Muscle layer of duodenum (tissue), 2 donors: ENCODE measurements around the gene HCLS1.

Source experiments
- H3K27ac ChIP-seq: one replicate; pipeline ENCODE4 v1.7.0; 2013; ENCODE audit warnings: mild to moderate bottlenecking, low read length
- H3K27me3 ChIP-seq: one replicate; pipeline ENCODE4 v1.7.0; 2013; ENCODE audit warnings: low read depth, mild to moderate bottlenecking, control low read depth, low read length
- H3K36me3 ChIP-seq, 2 donors: one replicate each; pipeline ENCODE4 v1.7.0; 2013; ENCODE audit warnings: low read length in 2 of 2, control low read depth in 1 of 2, mild to moderate bottlenecking in 1 of 2; ENCODE audit not compliant: insufficient read depth in 2 of 2, control insufficient read depth in 1 of 2
- H3K4me1 ChIP-seq, 2 donors: one replicate each; pipeline ENCODE4 v1.7.0; 2013; ENCODE audit warnings: low read length in 2 of 2, mild to moderate bottlenecking in 2 of 2, control low read depth in 1 of 2, moderate library complexity in 1 of 2; ENCODE audit not compliant: insufficient read depth in 2 of 2, control insufficient read depth in 1 of 2
- H3K4me3 ChIP-seq, 2 donors: one replicate each; pipeline ENCODE4 v1.7.0; 2013; ENCODE audit warnings: low read length in 2 of 2, low read depth in 1 of 2, mild to moderate bottlenecking in 1 of 2
- H3K9me3 ChIP-seq, 2 donors: one replicate each; pipeline ENCODE4 v1.7.0; 2013; ENCODE audit warnings: low read length in 2 of 2, control low read depth in 1 of 2, mild to moderate bottlenecking in 1 of 2; ENCODE audit not compliant: control insufficient read depth in 1 of 2
- donor health status: healthy.

Gene HCLS1

GRCh38 chr3:121654493-121655385 is 6.0 kb downstream of the HCLS1 start:
- Histone ChIP-seq H3K27me3 (no peaks in the 10 kb centered on the region), H3K9me3 (no peaks in the 10 kb centered on the region), H3K4me3 (no peak overlapping the region), H3K4me1 (peaks cover 0 to 8% of the 10 kb centered on the region in 2 donors), H3K36me3 (peaks cover 0 to 8% of the 10 kb centered on the region in 2 donors), H3K27ac (no peak overlapping the region)

GRCh38 chr3:121651684-121652083 is 9.0 kb downstream of the HCLS1 start:
- peaks cover 0 to 7% of the 10 kb centered on the region in 2 donors for H3K4me1 ChIP-seq
- H3K27ac ChIP-seq: no peak overlapping the region
- no peaks in the 10 kb centered on the region for H3K27me3 ChIP-seq
- no peaks in the 10 kb centered on the region for H3K9me3 ChIP-seq
- H3K36me3 ChIP-seq: peaks cover 0 to 6% of the 10 kb centered on the region in 2 donors
- no peak overlapping the region for H3K4me3 ChIP-seq

GRCh38 chr3:121649645-121650044 is 11.1 kb downstream of the HCLS1 start:
- no peaks in the 10 kb centered on the region for H3K9me3 ChIP-seq
- no peaks in the 10 kb centered on the region for H3K36me3 ChIP-seq
- no peaks in the 10 kb centered on the region for H3K27me3 ChIP-seq
- no peak overlapping the region for H3K27ac ChIP-seq
- no peak overlapping the region for H3K4me3 ChIP-seq
- peaks cover 0 to 7% of the 10 kb centered on the region in 2 donors for H3K4me1 ChIP-seq

GRCh38 chr3:121648219-121648958 is 12.3 kb downstream of the HCLS1 start:
- no peaks in the 10 kb centered on the region for H3K27me3 ChIP-seq
- H3K4me1 ChIP-seq: peaks cover 0 to 7% of the 10 kb centered on the region in 2 donors
- no peaks in the 10 kb centered on the region for H3K9me3 ChIP-seq
- H3K36me3 ChIP-seq: peaks cover 0 to 9% of the 10 kb centered on the region in 2 donors
- no peak overlapping the region for H3K27ac ChIP-seq
- H3K4me3 ChIP-seq: peak overlapping the region in 1 of 2 donors; percentile 19

GRCh38 chr3:121645054-121645453 is 15.6 kb downstream of the HCLS1 start:
- H3K27me3 ChIP-seq: no peaks in the 10 kb centered on the region
- peaks cover 0 to 7% of the 10 kb centered on the region in 2 donors for H3K4me1 ChIP-seq
- H3K36me3 ChIP-seq: peaks cover 0 to 15% of the 10 kb centered on the region in 2 donors
- H3K27ac ChIP-seq: no peak overlapping the region
- H3K4me3 ChIP-seq: no peak overlapping the region
- no peaks in the 10 kb centered on the region for H3K9me3 ChIP-seq

- Histone ChIP-seq H3K27ac (no peak overlapping the region), H3K4me1 (no peaks in the 10 kb centered on the region), H3K4me3 (no peak overlapping the region), H3K27me3 (no peaks in the 10 kb centered on the region), H3K9me3 (no peaks in the 10 kb centered on the region), H3K36me3 (peaks cover 0 to 20% of the 10 kb centered on the region in 2 donors)
These were observed 17.9 kb downstream of the HCLS1 start for GRCh38 chr3:121642601-121643314.

- Histone ChIP-seq H3K27me3 (no peaks in the 10 kb centered on the region), H3K27ac (no peak overlapping the region), H3K4me1 (no peaks in the 10 kb centered on the region), H3K36me3 (peaks cover 0 to 20% of the 10 kb centered on the region in 2 donors), H3K9me3 (no peaks in the 10 kb centered on the region), H3K4me3 (no peak overlapping the region)
These were observed 19.6 kb downstream of the HCLS1 start for GRCh38 chr3:121641127-121641526.

- no peak overlapping the region for H3K4me3 ChIP-seq
- H3K27me3 ChIP-seq: no peaks in the 10 kb centered on the region
- H3K27ac ChIP-seq: no peak overlapping the region
- peaks cover 0 to 17% of the 10 kb centered on the region in 2 donors for H3K36me3 ChIP-seq
- H3K9me3 ChIP-seq: no peaks in the 10 kb centered on the region
- no peaks in the 10 kb centered on the region for H3K4me1 ChIP-seq
These were observed 22.8 kb downstream of the HCLS1 start for GRCh38 chr3:121637922-121638321.

GRCh38 chr3:121630355-121630754 is 30.3 kb downstream of the HCLS1 start:
- Histone ChIP-seq H3K4me3 (no peak overlapping the region), H3K9me3 (no peaks in the 10 kb centered on the region), H3K36me3 (peaks cover 7 to 9% of the 10 kb centered on the region in 2 donors), H3K27me3 (no peaks in the 10 kb centered on the region), H3K4me1 (no peaks in the 10 kb centered on the region), H3K27ac (no peak overlapping the region)

GRCh38 chr3:121629601-121630000 is 31.1 kb downstream of the HCLS1 start:
- Histone ChIP-seq H3K36me3 (peaks cover 7 to 9% of the 10 kb centered on the region in 2 donors), H3K27me3 (no peaks in the 10 kb centered on the region), H3K4me3 (no peak overlapping the region), H3K9me3 (no peaks in the 10 kb centered on the region), H3K4me1 (no peaks in the 10 kb centered on the region), H3K27ac (no peak overlapping the region)

GRCh38 chr3:121627622-121628021 is 33.1 kb downstream of the HCLS1 start:
- no peak overlapping the region for H3K27ac ChIP-seq
- H3K36me3 ChIP-seq: peaks cover 0 to 7% of the 10 kb centered on the region in 2 donors
- no peaks in the 10 kb centered on the region for H3K9me3 ChIP-seq
- no peaks in the 10 kb centered on the region for H3K4me1 ChIP-seq
- no peaks in the 10 kb centered on the region for H3K27me3 ChIP-seq
- H3K4me3 ChIP-seq: no peak overlapping the region
